ENCODE results near the gene ZDHHC6. TPM values are rescaled to one million over a fixed set of nuclear protein-coding genes. Genes with fewer than 3 reads are reported as not detected.

ZDHHC6 gene
- total and polyA plus RNA-seq, 10 of the 15 experiments (the other 5 are each of a cell fraction or from before 2014, with no cell fraction given): 23.8 to 59.4 (median 35.6) TPM

GRCh38 chr10:112412696-112413095, 34.0 kb downstream of the ZDHHC6 start:
- Histone ChIP-seq H3K9ac (ENCODE audit: control insufficient read depth, insufficient read depth, low read length) (no peak overlapping the region), H3K9me3 (replicated peaks; ENCODE audit: control insufficient read depth, insufficient read depth, low read length) (no peaks in the 10 kb centered on the region), H3K4me3 (no peak overlapping the region), H3K27ac (ENCODE audit: control insufficient read depth, insufficient read depth) (no peak overlapping the region), H2AFZ (ENCODE audit: control insufficient read depth, low read depth, low read length) (no peak overlapping the region), H3K36me3 (ENCODE audit: control insufficient read depth in 2 of 2, insufficient read depth in 2 of 2, low read length in 1 of 2) (peaks cover 3 to 30% of the 10 kb centered on the region in 2 experiments), H3K4me1 (ENCODE audit: control insufficient read depth, insufficient read depth, low read length) (no peaks in the 10 kb centered on the region), H4K20me1 (ENCODE audit: control insufficient read depth, insufficient read depth) (no peaks in the 10 kb centered on the region), H3K4me2 (ENCODE audit: control insufficient read depth, insufficient read depth) (no peak overlapping the region), H3K79me2 (ENCODE audit: control insufficient read depth, insufficient read depth, low read length) (no peaks in the 10 kb centered on the region), H3K27me3 (replicated peaks in 1 of 2; ENCODE audit: control insufficient read depth in 2 of 2, insufficient read depth in 2 of 2, low read length in 1 of 2) (no peaks in the 10 kb centered on the region)
- DNase-seq (ENCODE audit: low read depth, low spot score) (no peak), FAIRE-seq (no peak), ATAC-seq (no peak)
- 94% methylated on average over 2 of the region's 2 CpGs for WGBS (ENCODE audit: insufficient coverage, insufficient replicate concordance, low lambda C conversion rate, missing lambda C conversion rate)
- ChIA-PET RAD21 (ENCODE audit: unreplicated experiment) (no interaction called here), SMC1A (ENCODE audit: uncharacterized antibody, unreplicated experiment) (no interaction called here), POLR2A (no interaction called here), CTCF (no interaction called here)
- no TSS peak for BruUV-seq (replicated peaks)
- TF ChIP-seq ZNF384 (IDR thresholded peaks at IDR 0.05; ENCODE audit: borderline replicate concordance, low read depth, low read length) (no peak), CREB1 (IDR thresholded peaks at IDR 0.05; ENCODE audit: low read depth) (no peak), KDM1A (IDR thresholded peaks at IDR 0.05; ENCODE audit: borderline replicate concordance) (no peak), STAT1 (conservative IDR thresholded peaks at IDR 0.05) (no peak), SP1 (IDR thresholded peaks at IDR 0.05; ENCODE audit: low read depth, low read length) (no peak), EGR1 (IDR thresholded peaks at IDR 0.05; ENCODE audit: borderline replicate concordance in 1 of 2, low read depth in 2 of 2, low read length in 2 of 2) (no peak), WRNIP1 (IDR thresholded peaks at IDR 0.05; ENCODE audit: borderline replicate concordance, low read depth, low read length) (no peak), SUZ12 (IDR thresholded peaks at IDR 0.05; ENCODE audit: unreplicated experiment) (no peak), POU2F2 (IDR thresholded peaks at IDR 0.05; ENCODE audit: borderline replicate concordance, low read depth, low read length) (no peak), MYC (IDR thresholded peaks at IDR 0.05; ENCODE audit: insufficient read depth, insufficient read length, insufficient replicate concordance, low read length, severe bottlenecking) (no peak), TBL1XR1 (IDR thresholded peaks at IDR 0.05; ENCODE audit: low read depth, low read length) (no peak), MYB (IDR thresholded peaks at IDR 0.05; ENCODE audit: borderline replicate concordance, low read depth, low read length) (no peak), ELK1 (IDR thresholded peaks at IDR 0.05; ENCODE audit: low read depth, low read length) (no peak), YBX1 (IDR thresholded peaks at IDR 0.05) (no peak), IRF4 (IDR thresholded peaks at IDR 0.05; ENCODE audit: low read depth, low read length) (no peak), PKNOX1 (IDR thresholded peaks at IDR 0.05) (no peak), NR2C2 (IDR thresholded peaks at IDR 0.05; ENCODE audit: borderline replicate concordance, control insufficient read depth, insufficient read length, low read depth) (no peak), NFIC (IDR thresholded peaks at IDR 0.05; ENCODE audit: low read depth, low read length) (no peak)
- TF ChIP-seq, protein P1, sequence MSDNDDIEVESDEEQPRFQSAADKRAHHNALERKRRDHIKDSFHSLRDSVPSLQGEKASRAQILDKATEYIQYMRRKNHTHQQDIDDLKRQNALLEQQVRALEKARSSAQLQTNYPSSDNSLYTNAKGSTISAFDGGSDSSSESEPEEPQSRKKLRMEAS (IDR thresholded peaks at IDR 0.05; ENCODE audit: low read depth, low read length): no peak
- intact Hi-C loops (cut with micrococcal nuclease; ENCODE audit: unreplicated experiment): no loop called here
- in situ Hi-C loops (cut with MboI): no loop called here
